ENCODE results near the gene B3GALNT1.

B3GALNT1 gene, protein sequence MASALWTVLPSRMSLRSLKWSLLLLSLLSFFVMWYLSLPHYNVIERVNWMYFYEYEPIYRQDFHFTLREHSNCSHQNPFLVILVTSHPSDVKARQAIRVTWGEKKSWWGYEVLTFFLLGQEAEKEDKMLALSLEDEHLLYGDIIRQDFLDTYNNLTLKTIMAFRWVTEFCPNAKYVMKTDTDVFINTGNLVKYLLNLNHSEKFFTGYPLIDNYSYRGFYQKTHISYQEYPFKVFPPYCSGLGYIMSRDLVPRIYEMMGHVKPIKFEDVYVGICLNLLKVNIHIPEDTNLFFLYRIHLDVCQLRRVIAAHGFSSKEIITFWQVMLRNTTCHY

GRCh38 chr3:161104561-161105551, at the start of gene B3GALNT1:
Gene B3GALNT1 (minus strand): TSS chr3:161105349. CDS start chr3:161086754, 18,595 bp downstream.
- DNase-seq, result peak; percentile 36

DNA sequence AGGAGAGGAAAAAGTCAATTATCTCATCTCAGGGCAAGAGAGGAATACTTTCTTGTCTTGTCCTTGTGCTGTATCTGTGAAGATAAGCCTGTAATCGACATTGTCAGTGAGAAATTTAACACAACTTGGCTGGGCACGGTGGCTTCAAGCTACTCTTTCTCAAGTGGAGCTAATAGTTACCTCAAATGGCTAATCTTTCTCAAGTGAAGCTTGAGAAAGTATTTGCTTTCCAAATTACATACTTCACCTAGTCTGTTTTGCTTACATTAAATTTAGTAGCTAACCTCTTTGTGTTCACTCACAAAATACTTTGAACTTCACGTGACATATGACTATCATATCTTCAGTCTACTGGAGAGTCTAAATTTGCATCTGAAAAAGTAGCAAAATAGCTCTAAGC, 48.3 kb upstream of the B3GALNT1 start:
- no peak for DNase-seq

DNA sequence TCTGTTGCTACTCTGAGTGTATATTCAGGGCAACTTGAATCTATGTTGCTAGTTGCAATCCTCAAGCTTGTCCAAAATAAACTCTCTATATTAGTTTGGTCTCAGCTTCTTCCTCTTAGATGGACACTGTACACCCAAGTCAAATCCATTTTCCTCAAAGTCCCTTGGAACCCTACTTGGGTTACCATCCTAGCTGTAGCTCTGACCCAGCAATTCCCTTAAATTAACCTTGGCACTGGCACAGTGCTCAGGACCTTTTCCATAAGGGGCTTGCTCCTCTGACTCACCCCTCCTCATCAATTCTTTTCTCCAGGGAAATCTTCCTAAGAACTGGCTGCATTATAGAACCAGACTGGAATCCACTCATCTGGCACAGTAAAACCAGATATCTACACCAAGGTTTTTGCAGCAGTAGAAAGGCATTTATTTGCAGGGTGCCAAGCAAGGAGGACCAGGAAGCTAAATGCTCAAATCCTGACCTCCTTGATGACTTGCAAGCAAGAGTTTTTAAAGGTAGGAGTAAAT, 44.9 kb upstream of the B3GALNT1 start:
- no peak for DNase-seq

DNA sequence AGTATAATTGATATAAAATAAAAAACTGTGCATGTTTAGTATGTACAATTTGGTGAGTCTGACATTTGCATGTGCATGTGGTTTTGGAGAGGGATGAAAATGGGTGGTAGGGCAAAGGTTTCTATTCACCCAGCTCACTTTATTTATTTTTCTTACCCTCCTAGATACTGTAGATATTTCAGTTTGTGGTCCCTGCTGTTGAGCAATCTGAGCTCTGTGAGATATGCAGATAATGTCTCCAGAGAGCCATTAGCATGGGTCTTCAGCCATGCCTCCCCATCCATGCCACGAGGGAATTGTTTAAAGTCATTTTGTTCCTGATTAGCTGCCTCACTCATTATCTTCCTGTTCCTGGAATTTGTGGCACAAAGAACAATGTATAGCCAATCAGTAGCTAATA, 44.4 kb upstream of the B3GALNT1 start:
- no peak for DNase-seq

GRCh38 chr3:161148832-161149475, 43.8 kb upstream of the B3GALNT1 start:
- no peak for DNase-seq

- DNase-seq, result no peak
These were observed 37.3 kb upstream of the B3GALNT1 start for GRCh38 chr3:161142486-161142885.

- DNase-seq, result no peak
These were observed 34.5 kb upstream of the B3GALNT1 start for GRCh38 chr3:161139686-161140085.

DNA sequence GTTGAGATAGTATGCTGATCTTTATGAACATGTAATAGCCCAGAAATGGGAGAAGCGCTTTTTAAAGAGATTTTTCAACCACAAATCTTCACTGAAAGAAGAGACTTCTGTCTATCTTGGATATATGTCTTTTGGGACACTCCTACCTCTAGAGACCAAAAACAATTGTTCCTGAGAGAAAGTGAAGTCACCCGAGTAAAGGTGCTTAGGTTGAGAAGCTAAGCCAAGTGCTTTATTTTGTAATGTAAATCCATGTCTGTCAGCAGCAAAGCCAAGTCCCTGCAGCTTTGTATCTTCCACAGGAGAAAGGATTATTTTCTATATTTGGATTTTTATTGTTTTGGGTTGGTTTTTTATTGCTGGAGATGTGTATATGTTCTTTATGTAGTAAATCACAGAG, 32.1 kb upstream of the B3GALNT1 start:
- DNase-seq, result no peak

GRCh38 chr3:161132391-161132790, 27.2 kb upstream of the B3GALNT1 start:
- DNase-seq, result no peak

GRCh38 chr3:161126495-161126894, 21.3 kb upstream of the B3GALNT1 start:
- no peak for DNase-seq

- no peak for DNase-seq
These were observed 12.5 kb upstream of the B3GALNT1 start for GRCh38 chr3:161117646-161118045.

GRCh38 chr3:161108840-161109239, 3.7 kb upstream of the B3GALNT1 start:
- DNase-seq, result no peak

DNA sequence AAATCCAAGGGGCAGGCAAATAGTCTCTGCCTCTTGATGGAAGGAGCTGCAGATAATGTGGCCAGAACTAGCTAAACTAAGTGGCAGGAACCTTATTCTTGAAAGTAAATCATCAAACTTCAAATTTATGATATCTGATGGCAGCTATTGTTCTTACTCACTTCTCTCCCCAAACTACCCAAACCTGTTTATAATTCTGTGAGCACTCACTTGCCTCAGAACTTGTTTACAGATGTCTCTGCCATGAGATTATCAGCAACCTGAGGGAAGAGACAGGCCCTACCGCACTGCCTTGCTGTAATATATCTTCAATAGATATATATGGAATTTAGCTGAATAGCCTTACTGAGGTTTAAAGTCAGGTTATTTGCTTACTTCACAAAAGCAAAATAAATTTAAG, 2.2 kb upstream of the B3GALNT1 start:
- no peak for DNase-seq

GRCh38 chr3:161103776-161104385, 1.3 kb downstream of the B3GALNT1 start:
- DNase-seq, result no peak

DNA sequence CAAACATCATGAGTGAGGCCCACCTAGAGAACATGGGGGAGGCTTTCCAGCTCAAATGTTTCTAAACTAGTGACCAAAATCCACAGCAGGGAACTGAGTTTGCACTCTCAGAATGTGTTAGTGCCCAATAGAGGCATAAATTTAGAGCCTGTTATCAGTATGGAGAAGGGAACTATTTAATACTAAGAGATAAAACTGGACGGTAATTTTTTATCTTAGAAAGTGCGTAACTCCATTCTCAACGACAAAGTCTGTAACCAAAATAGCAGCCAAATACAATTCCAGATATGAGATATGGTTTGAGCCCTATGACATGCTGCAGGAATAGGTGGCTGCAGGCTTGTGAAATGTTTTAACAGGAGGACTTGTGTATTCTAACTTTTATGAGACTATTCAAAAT, 3.5 kb downstream of the B3GALNT1 start:
- DNase-seq, result no peak

DNA sequence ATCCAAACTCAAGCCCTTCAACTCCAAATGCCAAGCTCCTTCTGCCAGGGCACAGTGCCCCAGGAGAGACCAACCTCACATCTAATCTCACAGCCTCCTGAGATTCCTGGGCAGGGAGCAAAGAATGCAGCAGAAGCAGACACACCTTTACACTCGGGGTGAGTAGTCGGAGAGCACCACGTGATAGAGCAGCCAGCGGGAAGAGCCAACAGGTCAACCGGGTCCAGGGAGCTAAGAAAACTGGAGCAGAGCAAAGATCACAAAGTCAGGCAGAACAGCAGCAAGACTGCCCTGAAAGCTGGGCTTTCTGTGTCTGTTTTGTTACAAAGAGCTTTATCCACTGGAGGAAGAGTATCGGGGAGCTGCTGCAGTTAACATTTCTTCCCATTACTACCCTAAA, 4.2 kb downstream of the B3GALNT1 start:
- DNase-seq, result no peak

DNA sequence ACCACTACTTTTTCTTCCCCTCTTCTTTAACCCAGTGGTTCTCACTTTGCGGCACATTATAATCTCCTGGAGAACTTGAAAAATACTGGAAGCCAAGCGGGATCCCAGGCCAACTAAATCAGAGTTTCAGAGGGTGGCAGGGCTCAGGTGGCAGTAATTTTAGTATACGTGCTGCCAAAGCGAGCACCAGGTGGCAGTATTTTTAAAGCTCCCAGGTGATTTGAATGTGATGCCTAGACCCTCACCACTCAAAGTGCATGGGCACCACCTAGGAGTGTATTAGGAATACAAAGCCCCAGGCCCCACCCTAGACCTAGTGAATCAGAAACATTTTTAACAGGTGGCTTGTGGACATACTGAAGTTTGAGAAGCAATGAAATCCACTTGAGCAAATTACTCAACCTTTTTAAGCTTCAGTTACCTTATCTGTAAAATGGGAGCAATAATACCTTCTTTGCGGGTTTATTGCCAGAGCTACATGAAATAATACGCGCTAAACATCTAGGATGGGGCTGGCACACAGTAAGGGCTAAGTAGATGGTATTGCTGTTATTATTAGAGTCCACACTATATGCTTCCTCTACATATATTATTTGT, 8.3 kb downstream of the B3GALNT1 start:
- DNase-seq, result peak; percentile 20

- DNase-seq, result no peak
These were observed 11.3 kb downstream of the B3GALNT1 start for GRCh38 chr3:161093895-161094294.

DNA sequence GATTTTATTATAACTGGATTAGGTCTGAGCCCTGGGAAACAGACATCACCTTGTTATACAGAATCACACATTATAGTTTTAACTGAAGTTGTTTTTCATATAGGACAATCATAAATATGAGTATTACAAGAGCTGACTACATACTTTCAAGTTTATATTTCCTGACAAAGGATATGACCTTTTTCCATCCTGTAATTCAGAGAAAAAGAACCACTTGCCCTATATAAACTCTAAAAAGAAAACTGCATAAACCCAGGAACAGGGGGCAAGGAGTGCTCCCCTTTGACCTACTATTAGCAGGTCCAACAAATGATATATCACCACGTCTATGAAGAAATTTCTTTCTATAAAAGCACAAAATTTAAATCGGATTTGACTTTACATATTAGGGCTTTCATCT, 20.9 kb downstream of the B3GALNT1 start:
- DNase-seq, result no peak

DNA sequence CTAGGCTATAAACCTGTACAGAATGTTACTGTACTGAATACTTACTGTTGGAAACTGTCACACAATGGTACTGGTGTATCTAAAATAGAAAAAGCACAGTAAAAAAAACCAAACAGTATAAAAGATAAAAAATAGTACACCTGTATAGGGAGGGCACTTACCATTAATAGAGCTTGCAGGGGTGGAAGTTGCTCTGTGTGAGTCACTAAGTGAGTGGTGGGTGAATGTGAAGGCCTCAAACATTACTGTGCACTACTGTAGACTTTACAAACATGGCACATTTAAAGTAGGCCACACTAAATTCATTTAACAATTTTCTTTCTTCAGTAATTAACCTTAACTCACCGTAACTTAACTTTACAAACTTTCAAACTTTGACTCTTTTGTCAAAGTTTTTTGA, 22.0 kb downstream of the B3GALNT1 start:
- DNase-seq, result no peak

GRCh38 chr3:161082063-161082462, 23.1 kb downstream of the B3GALNT1 start:
- DNase-seq, result no peak

GRCh38 chr3:161081633-161082032, 23.5 kb downstream of the B3GALNT1 start:
- peak; percentile 45 for DNase-seq

Data from activated CD4-positive, alpha-beta T cell treated with anti-CD3 and anti-CD28 coated beads, Interleukin-2, Interleukin-6, amounts not matched to agents 100 ng/mL and 50 ng/mL, durations not matched to agents 16 hours and 8 hours (primary cell).